Measurements from ENCODE around the gene PRKCE. TPM values are rescaled to one million over a fixed set of nuclear protein-coding genes. Genes with fewer than 3 reads are reported as not detected.

The PRKCE gene
- polyA plus RNA-seq, 3 donors: 1.3 to 7.7 (median 2.3) TPM

DNA sequence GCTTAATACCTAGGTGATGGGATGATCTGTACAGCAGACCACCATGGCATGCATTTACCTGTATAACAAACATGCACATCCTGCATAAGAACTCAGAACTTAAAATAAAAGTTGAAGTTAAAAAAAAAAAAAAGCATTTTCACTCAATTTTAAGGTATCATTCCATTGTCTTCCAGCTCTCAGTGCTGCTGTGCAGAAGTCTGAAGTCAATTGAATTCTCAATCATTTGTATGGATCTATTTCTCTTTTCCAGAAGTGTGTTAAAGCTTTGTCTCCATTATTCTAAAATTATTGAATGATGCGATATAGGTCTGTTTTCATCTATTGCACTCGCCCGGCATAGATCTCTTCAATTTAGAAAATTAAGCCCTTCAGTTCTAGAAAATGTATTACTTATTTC lies 443.2 kb downstream of the PRKCE start:
- Mint-ChIP-seq H3K27ac (no peak overlapping the region), H3K36me3 (peaks cover 14 to 29% of the 10 kb centered on the region in 2 donors), H3K4me1 (peaks cover 8% of the 10 kb centered on the region), H3K9me3 (peaks cover 0 to 11% (median 7%) of the 10 kb centered on the region in 7 donors), H3K4me3 (no peak overlapping the region), H3K27me3 (ENCODE audit: low read depth in 3 of 3) (peaks cover 0 to 2% (median 0%) of the 10 kb centered on the region in 3 donors)
- Histone ChIP-seq H3K27me3 (ENCODE audit: control insufficient read depth in 2 of 2, insufficient read depth in 2 of 2, low read length in 2 of 2) (no peaks in the 10 kb centered on the region), H3K79me2 (ENCODE audit: insufficient read depth, low read length) (no peaks in the 10 kb centered on the region), H3K4me2 (replicated peaks; ENCODE audit: extremely low read depth, low read length, poor library complexity, severe bottlenecking) (no peak overlapping the region), H2AFZ (ENCODE audit: insufficient read depth, low read depth, low read length, poor library complexity, severe bottlenecking) (no peak overlapping the region), H3K9ac (ENCODE audit: insufficient read depth, low read length, poor library complexity, severe bottlenecking) (no peak overlapping the region), H3K9me3 (replicated peaks in 1 of 2; ENCODE audit: control insufficient read depth in 1 of 2, insufficient read depth in 1 of 2, low read length in 2 of 2) (peaks cover 0 to 2% of the 10 kb centered on the region in 2 donors), H3K36me3 (replicated peaks in 1 of 2; ENCODE audit: control insufficient read depth in 1 of 2, insufficient read depth in 2 of 2, low read length in 2 of 2) (no peaks in the 10 kb centered on the region), H3K27ac (ENCODE audit: low read depth in 1 of 2, low read length in 2 of 2) (no peak overlapping the region), H3K4me3 (replicated peaks in 1 of 3; ENCODE audit: low read depth in 2 of 3, low read length in 3 of 3) (no peak overlapping the region), H4K20me1 (ENCODE audit: insufficient read depth, low read length) (no peaks in the 10 kb centered on the region), H3K4me1 (ENCODE audit: control insufficient read depth in 1 of 2, insufficient read depth in 2 of 2, low read length in 2 of 2) (peaks cover 0 to 7% of the 10 kb centered on the region in 2 donors)
- TF ChIP-seq, protein P1, sequence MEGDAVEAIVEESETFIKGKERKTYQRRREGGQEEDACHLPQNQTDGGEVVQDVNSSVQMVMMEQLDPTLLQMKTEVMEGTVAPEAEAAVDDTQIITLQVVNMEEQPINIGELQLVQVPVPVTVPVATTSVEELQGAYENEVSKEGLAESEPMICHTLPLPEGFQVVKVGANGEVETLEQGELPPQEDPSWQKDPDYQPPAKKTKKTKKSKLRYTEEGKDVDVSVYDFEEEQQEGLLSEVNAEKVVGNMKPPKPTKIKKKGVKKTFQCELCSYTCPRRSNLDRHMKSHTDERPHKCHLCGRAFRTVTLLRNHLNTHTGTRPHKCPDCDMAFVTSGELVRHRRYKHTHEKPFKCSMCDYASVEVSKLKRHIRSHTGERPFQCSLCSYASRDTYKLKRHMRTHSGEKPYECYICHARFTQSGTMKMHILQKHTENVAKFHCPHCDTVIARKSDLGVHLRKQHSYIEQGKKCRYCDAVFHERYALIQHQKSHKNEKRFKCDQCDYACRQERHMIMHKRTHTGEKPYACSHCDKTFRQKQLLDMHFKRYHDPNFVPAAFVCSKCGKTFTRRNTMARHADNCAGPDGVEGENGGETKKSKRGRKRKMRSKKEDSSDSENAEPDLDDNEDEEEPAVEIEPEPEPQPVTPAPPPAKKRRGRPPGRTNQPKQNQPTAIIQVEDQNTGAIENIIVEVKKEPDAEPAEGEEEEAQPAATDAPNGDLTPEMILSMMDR (IDR thresholded peaks at IDR 0.05): no peak
- intact Hi-C loops (cut with micrococcal nuclease): no loop called here
- no CpG with 5 or more reads among the region's 3 CpGs for WGBS (ENCODE audit: insufficient coverage)
- DNase-seq: no peak

DNA sequence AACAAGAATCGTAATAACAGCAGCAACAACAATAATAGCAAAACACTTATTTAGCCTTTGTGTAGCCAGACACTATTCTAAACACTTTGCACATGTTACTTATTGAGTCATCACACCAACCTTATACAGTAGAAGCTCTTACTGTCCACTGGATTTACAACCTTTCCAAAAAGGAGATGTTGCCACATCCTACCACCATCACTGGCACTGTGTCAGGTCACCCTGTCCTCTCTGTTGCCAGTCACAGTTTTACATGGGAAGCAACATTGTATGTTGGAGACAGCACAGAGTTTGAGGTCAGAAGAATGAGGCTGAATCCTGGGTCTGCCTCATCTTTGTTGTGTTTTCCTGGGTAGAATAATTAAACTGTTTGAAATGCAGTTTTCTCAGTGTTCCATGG lies 444.4 kb downstream of the PRKCE start:
- H3K4me2 ChIP-seq (replicated peaks; ENCODE audit: extremely low read depth, low read length, poor library complexity, severe bottlenecking): no peak overlapping the region
- H3K4me3 Mint-ChIP-seq: no peak overlapping the region
- H3K4me1 Mint-ChIP-seq: peaks cover 8% of the 10 kb centered on the region
- peaks cover 24 to 36% of the 10 kb centered on the region in 2 donors for H3K36me3 Mint-ChIP-seq
- peaks cover 2 to 11% (median 7%) of the 10 kb centered on the region in 7 donors for H3K9me3 Mint-ChIP-seq
- no peak overlapping the region for H3K27ac ChIP-seq (ENCODE audit: low read depth in 1 of 2, low read length in 2 of 2)
- H3K4me1 ChIP-seq (ENCODE audit: control insufficient read depth in 1 of 2, insufficient read depth in 2 of 2, low read length in 2 of 2): peaks cover 0 to 7% of the 10 kb centered on the region in 2 donors
- DNase-seq: peak in 1 of 3 donors; percentile 17
- WGBS (ENCODE audit: insufficient coverage): no CpG with 5 or more reads among the region's 1 CpG
- TF ChIP-seq, protein P1 (IDR thresholded peaks at IDR 0.05): no peak
- H3K79me2 ChIP-seq (ENCODE audit: insufficient read depth, low read length): no peaks in the 10 kb centered on the region
- peaks cover 0 to 2% of the 10 kb centered on the region in 2 donors for H3K9me3 ChIP-seq (replicated peaks in 1 of 2; ENCODE audit: control insufficient read depth in 1 of 2, insufficient read depth in 1 of 2, low read length in 2 of 2)
- no peaks in the 10 kb centered on the region for H3K27me3 ChIP-seq (ENCODE audit: control insufficient read depth in 2 of 2, insufficient read depth in 2 of 2, low read length in 2 of 2)
- H3K27ac Mint-ChIP-seq: peak overlapping the region in 2 of 7 donors; percentile 15 to 58
- no peaks in the 10 kb centered on the region for H3K36me3 ChIP-seq (replicated peaks in 1 of 2; ENCODE audit: control insufficient read depth in 1 of 2, insufficient read depth in 2 of 2, low read length in 2 of 2)
- H3K4me3 ChIP-seq (replicated peaks in 1 of 3; ENCODE audit: low read depth in 2 of 3, low read length in 3 of 3): no peak overlapping the region
- no peaks in the 10 kb centered on the region for H4K20me1 ChIP-seq (ENCODE audit: insufficient read depth, low read length)
- no peak overlapping the region for H3K9ac ChIP-seq (ENCODE audit: insufficient read depth, low read length, poor library complexity, severe bottlenecking)
- intact Hi-C loops (cut with micrococcal nuclease): no loop called here
- H2AFZ ChIP-seq (ENCODE audit: insufficient read depth, low read depth, low read length, poor library complexity, severe bottlenecking): no peak overlapping the region
- peaks cover 0 to 2% (median 0%) of the 10 kb centered on the region in 3 donors for H3K27me3 Mint-ChIP-seq (ENCODE audit: low read depth in 3 of 3)
